Mesenchymal stem cell (in vitro differentiated cells and primary cell): ENCODE results near the gene CRADD.

Experiments
- DNase-seq: peaks from one replicate; pipeline ENCODE4 v3.0.0-alpha.2; 2013
- H2AFZ ChIP-seq: one replicate; pipeline ENCODE4 v1.6.1; 2013; ENCODE audit warnings: low read depth, mild to moderate bottlenecking, control low read depth, inconsistent platforms, low read length, moderate library complexity
- H2AK5ac ChIP-seq: 2 replicates; pipeline ENCODE4 v1.6.1; 2013; ENCODE audit warnings: low read length, moderate library complexity, mild to moderate bottlenecking, inconsistent platforms; ENCODE audit not compliant: severe bottlenecking
- H2BK120ac ChIP-seq: one replicate; pipeline ENCODE4 v1.6.1; 2013; ENCODE audit warnings: low read depth, mild to moderate bottlenecking, inconsistent platforms, low read length, moderate library complexity
- H2BK12ac ChIP-seq, 2 experiments: one replicate each; pipeline ENCODE4 v1.6.1; 2013; ENCODE audit warnings: inconsistent platforms in 2 of 2, low read length in 2 of 2, mild to moderate bottlenecking in 2 of 2, moderate library complexity in 2 of 2, control low read depth in 1 of 2
- H2BK15ac ChIP-seq: one replicate; pipeline ENCODE4 v1.6.1; 2013; ENCODE audit warnings: mild to moderate bottlenecking, low read depth, inconsistent platforms; ENCODE audit not compliant: poor library complexity, severe bottlenecking
- H2BK5ac ChIP-seq: 2 replicates; pipeline ENCODE4 v1.6.1; 2013; ENCODE audit warnings: low read depth, mild to moderate bottlenecking, low read length, control low read depth, inconsistent platforms; ENCODE audit not compliant: poor library complexity, severe bottlenecking
- H3K14ac ChIP-seq, 2 experiments: one replicate each; pipeline ENCODE4 v1.6.1; 2013; ENCODE audit warnings: inconsistent platforms in 2 of 2, low read length in 2 of 2, control low read depth in 1 of 2, mild to moderate bottlenecking in 1 of 2, moderate library complexity in 1 of 2
- H3K18ac ChIP-seq, 2 experiments: one replicate each; pipeline ENCODE4 v1.6.1; 2013; ENCODE audit warnings: inconsistent platforms in 2 of 2, low read length in 2 of 2, control low read depth in 1 of 2, low read depth in 1 of 2, mild to moderate bottlenecking in 1 of 2
- H3K23ac ChIP-seq, 2 experiments: one replicate each; pipeline ENCODE4 v1.6.1; 2013; ENCODE audit warnings: inconsistent platforms in 2 of 2, low read length in 2 of 2, mild to moderate bottlenecking in 2 of 2, moderate library complexity in 2 of 2, control low read depth in 1 of 2
- H3K27ac ChIP-seq: 2 replicates; pipeline ENCODE4 v1.5.1; 2013; ENCODE audit warnings: mild to moderate bottlenecking, moderate library complexity, low read length, control low read depth, inconsistent platforms; ENCODE audit not compliant: poor library complexity, severe bottlenecking
- H3K27me3 ChIP-seq, 2 experiments: 2 replicates each; pipeline versions ENCODE4 v1.6.1 to v1.7.0; 2013; ENCODE audit warnings: low read length in 2 of 2, mild to moderate bottlenecking in 2 of 2, moderate library complexity in 2 of 2, control low read depth in 1 of 2, inconsistent platforms in 1 of 2; ENCODE audit not compliant: control insufficient read depth in 1 of 2, insufficient read depth in 1 of 2
- H3K36me3 ChIP-seq, 2 experiments: 2 replicates each; pipeline versions ENCODE4 v1.6.1 to v1.7.0; 2013; ENCODE audit warnings: low read length in 2 of 2, control low read depth in 1 of 2, inconsistent platforms in 1 of 2, low read depth in 1 of 2, mild to moderate bottlenecking in 1 of 2; ENCODE audit not compliant: insufficient read depth in 2 of 2, control insufficient read depth in 1 of 2
- H3K4ac ChIP-seq, 2 experiments: one replicate each; pipeline ENCODE4 v1.6.1; 2013; ENCODE audit warnings: inconsistent platforms in 2 of 2, low read length in 2 of 2, mild to moderate bottlenecking in 2 of 2, moderate library complexity in 2 of 2, control low read depth in 1 of 2, low read depth in 1 of 2
- H3K4me1 ChIP-seq: 2 replicates; pipeline ENCODE4 v1.6.1; 2013; ENCODE audit warnings: low read depth, low read length, control low read depth; ENCODE audit not compliant: control insufficient read depth, insufficient read depth
- H3K4me2 ChIP-seq: 2 replicates; pipeline ENCODE4 v1.6.1; 2013; ENCODE audit warnings: low read length, mild to moderate bottlenecking, inconsistent platforms; ENCODE audit not compliant: poor library complexity, severe bottlenecking
- H3K4me3 ChIP-seq, 2 experiments: 2 replicates each; pipeline versions ENCODE4 v1.5.1 to v1.7.0; 2013; ENCODE audit warnings: low read length in 2 of 2, mild to moderate bottlenecking in 2 of 2, control low read depth in 1 of 2, low read depth in 1 of 2; ENCODE audit not compliant: insufficient read depth in 1 of 2
- H3K79me1 ChIP-seq: replicated peaks from 2 replicates; pipeline ENCODE4 v1.6.1; 2013; ENCODE audit warnings: mild to moderate bottlenecking, control low read depth, low read length, inconsistent platforms; ENCODE audit not compliant: poor library complexity, severe bottlenecking
- H3K9ac ChIP-seq: 2 replicates; pipeline ENCODE4 v1.7.0; 2013; ENCODE audit warnings: mild to moderate bottlenecking, low read length, moderate library complexity
- H3K9me3 ChIP-seq: 2 replicates; pipeline ENCODE4 v1.7.0; 2013; ENCODE audit warnings: mild to moderate bottlenecking, low read length; ENCODE audit not compliant: control insufficient read depth
- H4K8ac ChIP-seq: one replicate; pipeline ENCODE4 v1.6.1; 2013; ENCODE audit warnings: inconsistent platforms, mild to moderate bottlenecking, low read length, moderate library complexity
- H4K91ac ChIP-seq: one replicate; pipeline ENCODE4 v1.6.1; 2013; ENCODE audit warnings: mild to moderate bottlenecking, low read length, inconsistent platforms
- WGBS: methylation state at CpG from one replicate; pipeline ENCODE4 v1.1.7; 2013; ENCODE audit warnings: mixed read lengths; 5-methylcytosine and 5-hydroxymethylcytosine counted together

The CRADD gene

DNA sequence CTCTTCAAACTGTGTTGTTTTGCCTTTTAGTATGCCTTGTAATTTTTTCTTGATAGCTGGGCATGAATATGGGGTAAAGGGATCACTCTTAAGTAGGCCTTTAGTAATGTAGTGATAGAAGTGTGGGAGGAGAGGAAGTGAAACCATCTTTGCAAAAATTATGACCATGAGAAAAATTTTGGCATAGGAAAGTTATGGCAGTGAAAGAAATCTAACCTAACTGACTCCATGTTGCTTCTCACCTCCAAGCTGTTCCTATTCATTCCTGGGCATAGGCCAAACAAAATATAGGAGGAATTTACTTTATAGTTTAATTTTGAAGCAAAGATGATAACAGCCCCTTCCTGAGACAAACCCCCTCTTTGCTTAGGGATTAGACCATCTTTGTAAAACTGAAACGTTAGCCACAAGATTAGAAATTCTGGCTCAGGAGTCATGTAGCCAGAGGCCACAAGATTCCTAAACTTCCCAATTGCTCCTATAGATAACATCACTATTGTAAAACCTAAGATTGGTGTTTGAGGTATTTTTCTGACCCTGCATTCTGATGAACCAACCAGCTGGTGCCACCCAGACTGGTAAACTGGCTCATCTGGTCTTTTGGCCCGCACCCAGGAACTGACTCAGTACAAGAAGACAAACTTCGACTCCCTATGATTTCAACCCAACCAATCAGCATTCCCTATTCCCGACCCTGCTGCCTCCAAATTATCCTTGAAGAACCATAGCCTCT lies 45.8 kb downstream of the CRADD start:
- no peak overlapping the region for H2AK5ac ChIP-seq
- no peak overlapping the region for H2BK15ac ChIP-seq
- H3K4ac ChIP-seq, result no peak overlapping the region
- H3K9ac ChIP-seq, result no peak overlapping the region
- no peak overlapping the region for H3K14ac ChIP-seq
- H3K4me3 ChIP-seq, result no peak overlapping the region
- WGBS, result 100% methylated on average over 2 of the region's 4 CpGs
- no peak overlapping the region for H2BK5ac ChIP-seq
- H3K4me1 ChIP-seq, result no peaks in the 10 kb centered on the region
- H2BK120ac ChIP-seq, result no peak overlapping the region
- H3K4me2 ChIP-seq, result no peak overlapping the region
- H3K27me3 ChIP-seq, result no peaks in the 10 kb centered on the region
- no peak overlapping the region for H4K91ac ChIP-seq
- H4K8ac ChIP-seq, result no peak overlapping the region
- no peak overlapping the region for H3K27ac ChIP-seq
- peaks cover 3% of the 10 kb centered on the region for H3K9me3 ChIP-seq
- H3K18ac ChIP-seq, result no peak overlapping the region
- H3K36me3 ChIP-seq, result no peaks in the 10 kb centered on the region
- DNase-seq, result no peak
- H2BK12ac ChIP-seq, result no peak overlapping the region
- H2AFZ ChIP-seq, result no peak overlapping the region
- H3K79me1 ChIP-seq, result no peaks in the 10 kb centered on the region
- no peak overlapping the region for H3K23ac ChIP-seq

GRCh38 chr12:93723568-93723930 lies 46.4 kb downstream of the CRADD start:
- Histone ChIP-seq H2BK12ac (no peak overlapping the region), H3K4me2 (no peak overlapping the region), H2AK5ac (no peak overlapping the region), H2BK5ac (no peak overlapping the region), H3K14ac (no peak overlapping the region), H3K79me1 (no peaks in the 10 kb centered on the region), H3K4me1 (no peaks in the 10 kb centered on the region), H3K27me3 (no peaks in the 10 kb centered on the region), H2AFZ (no peak overlapping the region), H3K18ac (no peak overlapping the region), H4K8ac (no peak overlapping the region), H3K23ac (no peak overlapping the region), H4K91ac (no peak overlapping the region), H3K36me3 (no peaks in the 10 kb centered on the region), H3K4ac (no peak overlapping the region), H3K27ac (no peak overlapping the region), H2BK15ac (no peak overlapping the region), H3K9ac (no peak overlapping the region), H2BK120ac (no peak overlapping the region), H3K9me3 (peaks cover 3% of the 10 kb centered on the region), H3K4me3 (no peak overlapping the region)
- 100% methylated on average over 4 of the region's 4 CpGs for WGBS
- DNase-seq, result no peak

GRCh38 chr12:93725531-93725930 lies 48.4 kb downstream of the CRADD start:
- no peak overlapping the region for H2BK5ac ChIP-seq
- no peaks in the 10 kb centered on the region for H3K36me3 ChIP-seq
- no peak overlapping the region for H3K14ac ChIP-seq
- no peaks in the 10 kb centered on the region for H3K27me3 ChIP-seq
- H2BK120ac ChIP-seq, result no peak overlapping the region
- no peak overlapping the region for H2AK5ac ChIP-seq
- H2BK12ac ChIP-seq, result no peak overlapping the region
- no peaks in the 10 kb centered on the region for H3K4me1 ChIP-seq
- H3K79me1 ChIP-seq, result no peaks in the 10 kb centered on the region
- no peak overlapping the region for H4K8ac ChIP-seq
- no peak overlapping the region for H3K9ac ChIP-seq
- H3K9me3 ChIP-seq, result peaks cover 3% of the 10 kb centered on the region
- no peak overlapping the region for H3K18ac ChIP-seq
- no peak overlapping the region for H2BK15ac ChIP-seq
- H3K4me3 ChIP-seq, result no peak overlapping the region
- no peak overlapping the region for H4K91ac ChIP-seq
- H2AFZ ChIP-seq, result no peak overlapping the region
- H3K27ac ChIP-seq, result no peak overlapping the region
- no peak overlapping the region for H3K4me2 ChIP-seq
- DNase-seq, result no peak
- no peak overlapping the region for H3K23ac ChIP-seq
- H3K4ac ChIP-seq, result no peak overlapping the region

GRCh38 chr12:93727195-93727811 lies 50.1 kb downstream of the CRADD start:
- 64% methylated on average over 3 of the region's 3 CpGs for WGBS
- peak; percentile 8 for DNase-seq
- Histone ChIP-seq H2BK12ac (no peak overlapping the region), H3K14ac (peak overlapping the region in 1 of 2 experiments; percentile 61), H3K79me1 (no peaks in the 10 kb centered on the region), H3K9me3 (no peaks in the 10 kb centered on the region), H3K9ac (no peak overlapping the region), H3K23ac (no peak overlapping the region), H3K4me2 (no peak overlapping the region), H3K4ac (no peak overlapping the region), H2BK5ac (no peak overlapping the region), H2BK15ac (no peak overlapping the region), H4K8ac (no peak overlapping the region), H3K27me3 (no peaks in the 10 kb centered on the region), H2AK5ac (no peak overlapping the region), H3K18ac (peak overlapping the region in 1 of 2 experiments; percentile 28), H2BK120ac (no peak overlapping the region), H3K4me1 (no peaks in the 10 kb centered on the region), H4K91ac (no peak overlapping the region), H2AFZ (no peak overlapping the region), H3K27ac (no peak overlapping the region), H3K36me3 (no peaks in the 10 kb centered on the region), H3K4me3 (no peak overlapping the region)
